Inflammatory macrophage treated with lipopolysaccharide for 4 hours (primary cell): Measurements from ENCODE around the gene LIMK2.
"Not testable (repeated sequence)": the region's sequence is repeated elsewhere in the genome, so short reads cannot be mapped to it uniquely, and the experiment has no call there.

Experiments
- DNase-seq: peaks from one replicate; pipeline ENCODE4 v3.0.0-alpha.2; 2020

Gene LIMK2

DNA sequence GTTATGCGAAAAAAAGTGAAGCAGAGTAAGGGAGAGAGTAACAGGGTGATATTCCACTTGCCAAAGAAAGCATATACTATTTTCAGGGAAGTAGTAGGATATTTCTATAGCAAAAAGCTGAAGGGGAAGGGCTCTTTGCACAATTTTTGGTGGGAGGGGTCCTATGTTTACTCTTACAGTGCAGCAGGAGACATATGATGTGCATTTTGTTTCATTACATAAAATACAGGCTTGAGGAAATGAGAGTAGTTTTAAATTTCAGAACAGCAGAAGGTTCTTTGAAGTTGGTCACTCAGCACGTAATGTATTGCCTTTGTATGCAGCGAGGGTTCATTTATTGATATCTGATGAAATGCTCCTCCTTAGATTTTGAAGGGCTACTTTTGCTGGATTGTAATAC lies 83.3 kb downstream of the LIMK2 start:
- DNase-seq, result peak; percentile 59

DNA sequence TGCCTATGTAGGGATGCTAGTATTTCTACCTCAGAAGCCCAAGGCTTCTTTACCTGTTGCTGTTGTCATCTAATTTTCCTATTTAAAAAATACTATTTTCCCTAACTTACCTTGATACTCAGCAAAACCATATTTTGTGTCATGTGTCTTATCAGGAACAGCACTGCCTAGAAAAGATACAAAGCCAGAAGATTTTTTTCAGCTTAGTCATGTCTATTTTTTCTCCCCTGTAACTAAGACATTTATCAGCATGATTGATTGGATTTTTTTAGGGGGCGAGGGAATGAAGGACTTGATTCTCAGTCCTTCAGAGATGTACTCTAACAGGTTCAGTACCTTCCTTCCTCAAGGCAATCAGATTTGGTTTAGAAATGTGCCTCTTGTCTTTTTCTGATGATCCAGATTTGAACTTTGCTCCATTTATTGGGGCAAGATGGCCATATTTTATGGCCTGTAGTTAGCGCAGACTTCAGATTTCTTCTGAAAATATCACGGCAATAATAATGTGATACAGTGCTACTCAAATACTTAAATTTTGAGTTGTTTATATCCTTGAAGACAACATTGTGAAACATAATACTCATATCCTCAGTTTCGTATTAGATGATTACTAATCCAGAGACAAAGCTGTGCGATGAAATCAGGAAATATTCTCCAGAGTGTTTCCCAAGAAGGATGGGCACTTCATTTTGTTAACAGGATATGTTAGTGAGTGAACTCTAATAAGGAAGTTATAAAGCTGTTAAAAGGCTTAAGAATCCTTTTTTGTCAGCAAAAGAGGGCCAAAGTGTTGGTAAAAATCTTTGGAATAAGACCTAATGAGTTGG lies 83.9 kb downstream of the LIMK2 start:
- DNase-seq, result peak; percentile 92

DNA sequence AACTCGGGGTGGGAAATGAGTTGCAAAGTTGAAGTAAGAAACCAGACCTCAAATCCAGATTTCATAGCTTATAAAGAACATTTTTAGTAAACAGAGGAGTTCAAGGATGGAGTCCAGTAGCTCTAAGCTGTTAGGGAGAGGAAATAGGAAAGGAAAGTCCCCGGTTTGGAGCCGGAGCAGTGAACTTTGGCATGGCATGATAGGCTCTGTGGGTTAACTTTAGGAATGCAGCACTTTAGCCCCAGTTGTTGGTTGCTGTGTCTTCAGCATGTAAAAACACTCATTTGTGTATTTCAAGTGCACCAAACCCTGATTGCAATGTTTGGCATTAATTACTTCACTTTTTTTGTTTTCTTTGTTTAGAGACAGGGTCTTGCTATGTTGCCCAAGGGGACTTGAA lies 88.8 kb downstream of the LIMK2 start:
- DNase-seq, result no peak

- DNase-seq, result no peak
These were observed 89.9 kb downstream of the LIMK2 start for GRCh38 chr22:31302006-31302405.

DNA sequence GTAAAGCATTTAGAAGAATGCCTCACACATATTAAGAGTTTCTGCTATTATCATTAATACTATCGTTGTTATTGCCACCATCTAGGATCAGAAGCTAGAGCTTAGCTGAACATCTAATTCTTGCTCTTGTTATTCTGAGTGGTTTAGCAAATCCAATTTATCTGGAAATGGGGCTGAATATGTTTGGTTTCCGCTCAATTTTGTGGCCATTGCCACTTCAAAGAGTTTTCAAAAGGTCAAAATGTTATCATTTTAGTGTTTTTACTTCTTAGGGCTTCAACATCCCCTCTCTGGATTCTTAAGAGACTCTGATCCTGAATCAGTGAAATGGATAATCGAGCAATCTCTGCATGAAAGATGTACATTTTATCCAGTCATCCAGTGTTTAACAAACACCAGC lies 90.4 kb downstream of the LIMK2 start:
- DNase-seq, result no peak

DNA sequence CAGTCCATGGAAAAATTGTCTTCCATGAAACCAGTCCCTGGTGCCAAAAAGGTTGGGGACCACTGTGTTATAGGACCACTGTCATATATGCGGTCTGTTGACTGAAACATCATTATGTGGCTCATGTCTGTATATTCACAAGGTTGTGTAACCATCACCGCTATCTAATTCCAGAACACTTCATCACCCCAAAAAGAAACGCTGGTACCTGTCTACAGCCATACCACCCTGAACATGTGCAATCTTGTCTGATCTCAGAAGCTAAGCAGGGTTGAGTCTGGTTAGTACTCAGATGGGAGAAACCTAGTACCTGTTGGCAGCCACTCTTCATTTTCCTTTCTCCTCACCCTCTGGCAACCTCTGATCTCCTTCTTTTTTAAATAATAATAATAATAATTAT lies 93.1 kb downstream of the LIMK2 start:
- DNase-seq, result no peak

GRCh38 chr22:31308181-31308580 lies 96.1 kb downstream of the LIMK2 start:
- no peak for DNase-seq

DNA sequence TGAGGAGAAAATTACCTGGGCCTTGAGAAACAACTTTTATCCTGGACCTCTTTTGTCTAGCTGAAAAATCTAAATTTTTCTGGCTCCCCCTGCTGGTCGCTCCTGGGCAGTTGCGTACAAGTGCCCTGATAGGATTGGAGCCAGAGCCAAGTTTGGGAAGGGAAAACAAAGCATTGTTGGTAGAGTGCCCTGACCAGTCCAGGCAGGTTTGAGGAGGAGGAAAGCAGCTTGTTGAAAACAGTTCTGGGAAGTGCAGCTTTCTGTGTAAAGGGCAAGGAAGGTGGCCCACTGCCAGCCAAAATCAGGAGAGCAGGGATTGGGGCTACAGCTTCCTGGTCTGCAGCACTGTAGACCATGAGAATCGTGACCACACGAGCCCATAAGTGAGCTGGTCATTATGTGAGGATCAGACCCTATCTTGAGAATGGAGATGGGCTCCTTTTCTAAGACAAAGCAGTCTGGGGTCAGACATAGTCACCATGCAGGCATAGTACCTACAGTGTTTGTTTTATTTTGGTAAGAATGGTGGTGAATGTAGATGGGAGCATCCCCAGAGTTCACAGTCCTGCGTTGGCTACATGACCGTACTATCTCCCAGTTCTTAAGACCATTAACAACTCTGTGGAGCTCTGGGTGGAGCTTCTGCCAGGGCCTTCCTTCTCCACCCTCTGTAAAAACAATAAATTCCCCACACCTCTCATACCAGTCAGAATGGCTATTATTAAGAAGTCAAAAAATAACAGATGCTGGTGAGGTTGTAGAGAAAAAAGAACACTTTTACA lies 101.5 kb downstream of the LIMK2 start:
- peak; percentile 56 for DNase-seq

GRCh38 chr22:31314220-31314619 lies 102.1 kb downstream of the LIMK2 start:
- DNase-seq, result not testable (repeated sequence)

DNA sequence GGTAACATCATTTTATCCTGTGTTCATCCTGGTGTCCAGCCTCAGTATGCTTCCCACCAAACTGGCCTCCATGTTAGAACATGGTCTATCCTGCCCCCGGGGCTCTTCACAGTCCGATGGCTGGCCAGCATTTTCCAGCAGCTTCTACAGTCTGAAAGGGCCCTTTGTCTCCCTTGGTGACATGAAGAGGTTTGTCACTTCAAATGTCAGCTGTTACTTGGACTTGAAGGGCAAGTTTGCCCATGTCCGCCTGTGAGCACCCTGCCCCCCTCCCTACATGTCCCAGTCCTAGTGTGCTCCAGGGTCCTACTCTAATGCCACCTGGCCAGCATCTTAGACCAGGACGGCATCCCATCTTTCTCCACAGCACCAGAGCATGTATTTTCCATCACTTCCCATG lies 109.3 kb downstream of the LIMK2 start:
- no peak for DNase-seq

GRCh38 chr22:31323578-31324550 lies 111.8 kb downstream of the LIMK2 start:
- DNase-seq, result no peak

DNA sequence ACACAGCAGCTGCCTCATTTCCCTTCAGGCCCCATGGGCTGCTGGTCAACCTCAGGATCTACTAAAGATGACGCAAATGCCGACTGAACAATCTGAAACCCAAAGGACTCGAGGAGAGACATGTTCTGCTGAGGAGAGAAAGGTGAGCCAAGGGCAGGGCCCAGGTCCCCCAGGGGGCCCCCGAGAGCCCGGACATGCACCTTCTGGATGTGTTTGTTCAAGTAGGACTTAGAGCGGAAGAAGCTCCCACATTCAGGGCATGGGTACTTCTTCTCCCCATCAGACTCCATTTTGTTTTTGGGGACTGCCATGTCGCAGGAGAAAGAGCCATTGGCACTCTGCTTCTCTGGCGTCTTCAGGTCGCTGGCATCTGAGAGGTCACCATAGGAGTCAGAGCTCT lies 114.8 kb downstream of the LIMK2 start:
- DNase-seq, result no peak

DNA sequence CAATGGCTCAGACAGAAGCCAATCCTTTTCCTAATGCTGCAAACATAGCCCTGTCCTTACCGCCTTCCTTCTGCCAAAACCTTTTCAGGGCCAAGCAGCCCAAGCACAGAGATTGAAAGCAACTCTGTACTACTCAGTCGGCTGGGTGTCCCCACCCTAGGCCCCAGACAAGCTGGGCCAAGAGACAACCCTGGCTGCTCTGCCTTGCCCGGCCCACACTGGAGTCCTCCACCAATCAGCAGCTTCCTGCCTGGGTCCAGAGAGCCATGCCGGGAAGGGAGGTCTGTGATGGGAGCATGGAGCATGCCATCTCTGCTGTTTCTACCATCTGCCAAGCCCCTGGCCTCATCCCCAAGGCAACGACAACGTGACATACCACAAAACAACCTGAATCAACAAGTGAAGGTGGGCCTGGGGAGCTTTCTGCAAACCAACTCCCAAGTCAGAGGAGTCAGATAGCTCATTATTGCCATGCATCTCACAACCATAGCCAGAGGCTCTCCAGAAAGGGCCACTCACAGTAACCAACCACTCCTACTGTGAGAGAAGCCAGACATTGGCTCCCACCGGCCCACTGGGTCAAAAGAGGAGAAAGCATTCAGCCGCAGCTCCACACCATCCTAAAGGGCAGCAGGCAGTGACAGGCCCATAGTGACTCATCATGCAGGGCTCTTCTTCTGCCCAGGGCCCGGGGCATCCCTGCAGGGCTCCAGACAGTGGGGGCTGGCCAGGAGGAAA lies 115.9 kb downstream of the LIMK2 start:
- DNase-seq, result no peak

DNA sequence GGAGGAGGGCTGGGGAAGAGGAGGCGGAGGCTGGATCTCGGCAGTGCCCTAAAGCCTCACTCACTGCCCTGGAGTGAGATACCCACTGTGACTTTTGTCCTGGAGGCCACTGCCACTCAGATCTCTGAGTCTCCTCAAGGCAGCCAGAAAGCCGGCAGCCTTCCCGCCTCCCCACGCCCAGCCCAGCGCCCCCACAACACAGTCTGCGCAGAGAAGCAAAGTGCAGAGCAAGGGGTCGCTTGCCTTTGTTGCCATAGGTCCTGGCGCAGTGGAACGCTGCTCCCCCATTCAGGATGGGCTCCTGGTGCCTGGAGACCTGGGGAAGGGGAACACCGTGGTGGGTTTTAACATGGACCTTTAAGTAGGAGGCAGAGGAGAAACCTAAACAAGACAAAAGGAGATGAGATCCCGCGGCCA lies 116.5 kb downstream of the LIMK2 start:
- DNase-seq, result no peak

DNA sequence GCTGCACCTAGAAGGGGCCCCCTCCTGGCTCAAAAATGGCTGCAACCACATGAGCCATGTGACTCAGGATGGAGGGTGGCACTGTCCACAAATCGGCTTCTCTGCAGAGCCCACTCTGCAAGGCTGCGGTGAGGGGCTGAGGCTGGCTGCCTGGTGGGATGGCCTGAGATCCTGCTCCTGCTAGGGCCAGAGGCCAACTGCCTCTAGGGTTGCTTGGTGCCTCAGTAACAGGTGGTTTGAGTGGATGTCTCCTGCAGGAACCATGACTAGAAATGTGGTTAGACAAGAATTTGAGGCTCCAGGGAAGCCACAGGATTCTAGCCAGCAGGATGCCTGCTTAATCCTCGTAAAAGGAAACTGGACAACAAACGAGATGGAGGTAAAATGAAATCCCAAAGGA lies 116.9 kb downstream of the LIMK2 start:
- no peak for DNase-seq
